ENCODE results near the gene SUGCT. TPM values are rescaled to one million over a fixed set of nuclear protein-coding genes. Genes with fewer than 3 reads are reported as not detected.
"Not testable (repeated sequence)": the region's sequence is repeated elsewhere in the genome, so short reads cannot be mapped to it uniquely, and the experiment has no call there.

Gene SUGCT
- polyA plus RNA-seq, 1 donor, result 2.2 TPM

DNA sequence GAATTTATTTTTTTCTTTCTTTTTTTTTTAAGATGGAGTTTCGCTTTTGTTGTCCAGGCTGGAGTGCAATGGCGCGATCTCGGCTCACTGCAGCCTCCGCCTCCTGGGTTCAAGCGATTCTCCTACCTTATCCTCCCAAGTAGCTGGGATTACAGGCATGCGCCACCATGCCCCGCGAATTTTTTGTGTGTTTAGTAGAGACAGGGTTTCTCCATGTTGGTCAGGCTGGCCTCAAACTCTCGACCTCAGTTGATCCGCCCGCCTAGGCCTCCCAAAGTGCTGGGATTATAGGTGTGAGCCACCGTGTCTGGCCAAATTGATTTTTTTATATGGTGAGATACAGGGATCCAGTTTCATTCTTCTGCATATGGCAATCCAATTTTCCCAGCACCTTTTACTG, 5.1 kb downstream of the SUGCT start:
- DNase-seq (ENCODE audit: low read depth), result not testable (repeated sequence)

DNA sequence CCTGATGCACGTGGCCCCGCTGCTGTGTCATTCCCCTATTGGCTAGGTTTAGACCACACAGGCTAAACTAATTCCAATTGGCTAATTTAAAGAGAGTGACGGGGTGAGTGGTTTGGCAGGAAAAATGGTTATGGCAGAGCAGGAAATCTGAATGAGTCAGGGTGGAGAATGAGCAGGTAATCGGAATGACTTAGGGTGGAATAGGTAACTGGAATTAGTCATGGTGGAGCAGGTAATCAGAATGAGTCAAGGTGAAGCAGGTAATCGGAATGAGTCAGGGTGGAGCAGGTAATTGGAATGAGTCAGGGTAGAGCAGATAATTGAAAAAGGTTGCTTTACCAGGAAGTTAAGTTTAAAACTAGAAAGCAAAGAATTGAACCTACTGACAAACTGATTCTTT, 7.1 kb downstream of the SUGCT start:
- DNase-seq (ENCODE audit: low read depth), result not testable (repeated sequence)

DNA sequence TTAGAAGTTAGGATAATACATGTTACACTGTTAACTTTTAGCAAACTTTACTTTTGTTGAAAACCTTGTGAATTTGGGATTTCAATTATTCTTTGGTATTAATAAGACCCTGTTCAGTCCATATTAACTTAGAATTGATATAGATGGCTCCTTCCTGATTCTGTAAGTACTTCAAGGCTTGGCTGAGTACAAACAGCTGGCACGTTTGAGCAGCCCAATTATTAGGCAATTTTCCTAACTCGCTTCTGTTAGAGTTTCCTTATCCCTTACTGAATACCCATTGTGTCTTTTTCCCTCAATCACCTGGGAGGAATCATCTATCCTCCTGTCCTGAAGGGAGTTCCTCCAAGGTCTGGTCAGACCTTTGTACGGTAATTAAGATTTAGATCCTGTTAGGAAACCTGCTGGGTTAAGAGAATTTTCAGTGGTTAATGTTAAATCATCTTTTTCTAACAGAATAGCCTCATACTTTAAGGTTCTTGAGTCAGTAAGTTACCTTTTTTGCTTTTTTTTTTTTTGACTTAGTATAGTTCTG, 10.9 kb downstream of the SUGCT start:
- DNase-seq (ENCODE audit: low read depth), result not testable (repeated sequence)

DNA sequence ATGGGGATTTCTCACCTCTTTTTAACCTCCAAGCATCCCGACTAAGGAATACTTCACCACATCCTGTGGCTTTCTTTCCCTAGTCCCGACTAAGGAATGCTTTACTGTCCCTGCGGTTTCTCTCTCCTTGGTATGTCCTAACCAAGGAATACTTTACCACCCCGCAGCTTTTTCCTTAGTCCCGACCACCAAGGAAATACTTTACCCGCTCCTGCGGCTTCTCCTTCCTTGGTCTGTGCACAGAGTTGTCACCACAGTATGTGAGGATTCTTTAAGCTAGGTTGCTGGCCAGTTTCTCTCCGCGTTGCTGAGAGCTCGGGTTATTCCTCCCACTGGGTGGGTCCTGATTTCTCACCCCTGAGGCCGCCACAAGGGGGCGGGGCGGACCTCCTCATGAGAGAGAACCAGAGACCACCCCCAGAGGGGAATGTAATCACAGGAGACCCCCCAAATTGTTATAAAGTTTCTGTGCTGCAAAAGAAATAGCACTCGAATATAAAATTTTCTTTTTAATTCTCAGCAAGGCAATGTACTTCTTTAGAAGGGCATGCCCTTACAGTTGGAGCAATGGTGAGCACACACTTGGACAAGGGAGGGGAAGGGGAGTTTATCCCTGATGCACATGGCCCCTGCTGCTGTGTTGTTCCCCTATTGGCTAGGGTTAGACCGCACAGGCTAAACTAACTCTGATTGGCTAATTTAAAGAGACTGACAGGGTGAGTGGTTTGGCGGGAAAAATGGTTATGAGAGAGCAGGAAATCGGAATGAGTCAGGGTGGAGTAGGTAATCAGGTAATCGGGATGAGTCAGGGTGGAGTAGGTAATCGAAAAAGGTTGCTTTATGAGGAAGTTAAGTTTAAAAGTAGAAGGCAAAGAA, 12.8 kb downstream of the SUGCT start:
- DNase-seq (ENCODE audit: low read depth), result no peak

DNA sequence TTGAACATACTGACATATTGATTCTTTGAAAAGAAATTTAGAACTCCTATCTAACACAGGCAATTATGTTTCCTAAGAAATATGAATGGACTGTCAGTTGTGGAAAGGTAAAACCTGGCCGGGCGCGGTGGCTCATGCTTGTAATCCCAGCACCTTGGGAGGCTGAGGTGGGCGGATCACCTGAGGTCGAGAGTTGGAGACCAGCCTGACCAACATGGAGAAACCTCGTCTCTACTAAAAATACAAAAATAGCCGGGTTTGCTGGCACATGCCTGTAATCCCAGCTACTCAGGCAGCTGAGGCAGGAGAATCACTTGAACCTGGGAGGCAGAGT, 13.4 kb downstream of the SUGCT start:
- not testable (repeated sequence) for DNase-seq (ENCODE audit: low read depth)

DNA sequence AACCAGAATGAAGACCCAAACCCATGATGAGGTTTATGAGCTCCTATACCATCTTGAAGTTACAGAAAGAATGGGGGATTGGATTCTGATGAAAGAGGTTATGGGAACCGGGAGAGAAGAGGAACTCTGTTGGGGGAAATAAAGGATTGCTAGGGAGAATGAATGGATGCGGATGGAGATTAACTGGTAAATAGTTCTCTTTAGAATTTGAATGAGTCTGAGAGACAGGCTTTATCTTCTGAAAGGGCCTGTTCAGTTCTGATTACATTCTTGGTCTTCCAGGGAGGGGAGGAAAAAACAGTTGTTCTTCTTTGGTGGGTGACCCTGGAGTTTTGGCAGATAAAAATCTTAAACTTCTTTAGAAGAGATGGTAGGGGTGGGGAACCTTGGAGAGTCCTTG, 13.9 kb downstream of the SUGCT start:
- no peak for DNase-seq (ENCODE audit: low read depth)

DNA sequence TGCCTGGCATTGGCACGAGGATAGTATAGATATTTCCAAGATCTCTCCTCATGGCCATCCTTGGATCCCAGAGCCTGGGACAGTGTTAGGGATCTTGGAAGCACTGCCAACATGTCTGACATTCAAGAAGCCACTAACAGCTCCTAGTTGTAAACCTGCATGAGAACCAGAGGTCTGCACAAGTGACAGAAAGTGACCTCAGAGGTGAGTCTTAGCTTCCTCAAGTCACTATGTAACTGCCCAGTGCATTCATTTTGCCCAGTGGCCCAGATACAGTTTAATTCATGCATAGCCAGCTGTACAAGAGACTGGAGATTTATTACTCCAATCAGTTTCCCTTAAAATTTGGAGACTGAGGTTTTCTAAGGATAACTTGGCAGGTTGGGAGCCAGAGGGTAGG, 16.7 kb downstream of the SUGCT start:
- DNase-seq (ENCODE audit: low read depth), result no peak

DNA sequence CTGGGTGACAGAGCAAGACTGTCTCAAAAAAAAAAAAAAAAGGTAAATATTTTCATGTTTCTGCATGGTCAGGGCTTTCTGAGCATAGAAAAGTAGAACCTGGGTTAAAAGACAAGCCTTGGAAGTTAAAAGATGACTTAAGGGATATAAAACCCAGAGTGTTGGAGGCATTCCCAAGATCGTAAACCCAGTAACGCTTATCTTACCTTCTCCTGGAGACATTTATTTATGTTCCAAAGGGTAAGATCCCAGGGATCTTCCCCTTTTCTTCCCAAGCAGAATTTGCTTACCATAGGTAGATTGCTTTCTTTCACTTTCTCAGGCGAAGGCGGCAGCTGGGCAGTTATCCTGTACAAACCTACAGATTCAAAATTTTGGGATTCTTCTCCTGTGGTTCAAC, 22.2 kb downstream of the SUGCT start:
- DNase-seq (ENCODE audit: low read depth), result no peak

DNA sequence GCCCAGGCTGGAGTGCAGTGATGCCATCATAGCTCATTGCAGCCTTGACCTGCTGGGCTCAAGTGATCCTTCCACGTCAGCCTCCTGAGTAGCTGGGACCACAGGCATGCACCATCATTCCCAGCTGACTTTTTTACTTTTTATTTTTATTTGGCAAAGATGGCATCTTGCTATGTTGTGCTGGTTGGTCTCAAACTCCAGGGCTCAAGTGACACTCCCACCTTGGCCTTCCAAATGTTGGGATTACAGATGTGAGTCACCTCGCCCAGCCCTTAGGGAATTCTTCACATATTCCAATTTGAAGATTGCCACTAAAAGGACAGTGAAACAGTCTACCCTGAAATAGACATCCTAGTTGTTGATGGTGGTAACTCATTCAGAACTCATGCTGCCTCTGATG, 27.7 kb downstream of the SUGCT start:
- no peak for DNase-seq (ENCODE audit: low read depth)

DNA sequence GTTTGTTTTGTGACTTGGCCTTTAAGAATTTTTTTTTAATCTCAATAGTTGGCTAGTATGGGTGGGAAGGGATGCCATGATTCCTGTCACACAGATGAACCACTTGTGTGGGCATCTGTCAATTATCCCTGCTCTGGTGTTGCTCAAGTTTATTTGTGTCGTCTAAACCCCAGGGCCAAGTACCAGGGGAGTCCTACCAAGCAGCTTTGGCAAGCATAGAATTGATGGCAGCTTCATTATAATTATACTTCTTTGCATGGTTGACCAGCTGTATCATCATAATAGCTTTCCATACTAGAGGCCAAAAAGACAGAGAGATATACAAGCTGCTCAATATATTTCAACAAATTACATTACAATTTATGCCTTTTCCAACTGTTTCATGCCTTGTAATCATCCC, 30.4 kb downstream of the SUGCT start:
- no peak for DNase-seq (ENCODE audit: low read depth)

DNA sequence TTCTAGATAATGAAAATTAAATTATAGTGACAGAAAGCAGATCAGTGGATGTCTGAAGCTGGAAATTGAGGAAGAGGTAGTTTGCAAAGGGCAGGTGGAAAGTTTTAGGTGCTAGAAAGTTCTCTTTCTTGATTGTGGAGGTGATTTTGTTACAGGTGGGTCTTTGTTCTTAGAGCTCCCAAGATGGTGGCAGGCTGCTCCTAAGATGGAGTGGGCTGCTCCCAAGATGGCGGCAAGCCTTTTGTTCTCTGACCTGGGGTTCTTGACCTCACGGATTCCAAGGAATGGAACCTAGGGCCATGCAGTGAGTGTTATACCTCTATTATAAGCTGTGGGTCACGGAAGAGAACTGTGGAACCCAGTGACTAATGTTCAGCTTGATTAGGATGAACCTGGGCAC, 32.5 kb downstream of the SUGCT start:
- DNase-seq (ENCODE audit: low read depth), result no peak

DNA sequence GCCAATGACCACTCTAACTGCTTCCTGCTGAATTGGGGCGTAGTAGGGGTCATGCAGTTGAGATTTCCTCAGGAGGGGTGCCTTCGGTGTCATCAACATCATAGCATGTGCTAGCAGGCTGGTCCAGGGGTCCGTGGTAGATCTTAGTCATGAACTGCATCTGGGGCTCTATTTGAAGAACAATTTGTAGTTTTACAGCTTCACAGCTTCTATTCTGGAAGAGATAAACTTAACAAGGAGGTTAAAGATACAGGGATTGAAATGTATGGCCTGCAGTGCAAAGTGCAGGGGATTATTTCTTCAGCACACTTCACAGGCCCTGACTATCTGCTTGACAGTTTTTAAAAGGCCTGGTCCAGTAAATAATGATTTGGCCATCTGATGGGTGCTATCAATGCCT, 33.5 kb downstream of the SUGCT start:
- not testable (repeated sequence) for DNase-seq (ENCODE audit: low read depth)

DNA sequence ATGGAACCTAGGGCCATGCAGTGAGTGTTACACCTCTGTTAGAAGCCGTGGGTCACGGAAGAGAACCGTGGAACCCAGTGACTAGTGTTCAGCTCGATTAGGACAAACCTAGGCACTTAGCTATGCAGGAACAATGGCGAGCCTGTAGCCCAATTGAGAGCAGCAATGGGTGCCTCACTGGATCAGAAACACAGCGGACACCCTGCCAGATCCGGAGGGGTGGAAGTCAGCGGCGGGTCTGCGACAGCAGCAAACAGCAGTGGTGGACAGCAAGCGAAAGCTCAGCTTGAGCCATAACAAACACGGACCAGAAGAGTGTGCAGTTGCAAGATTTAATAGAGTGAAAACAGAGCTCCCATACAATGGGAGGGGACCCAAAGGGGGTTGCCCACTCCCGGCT, 38.3 kb downstream of the SUGCT start:
- DNase-seq (ENCODE audit: low read depth), result not testable (repeated sequence)

DNA sequence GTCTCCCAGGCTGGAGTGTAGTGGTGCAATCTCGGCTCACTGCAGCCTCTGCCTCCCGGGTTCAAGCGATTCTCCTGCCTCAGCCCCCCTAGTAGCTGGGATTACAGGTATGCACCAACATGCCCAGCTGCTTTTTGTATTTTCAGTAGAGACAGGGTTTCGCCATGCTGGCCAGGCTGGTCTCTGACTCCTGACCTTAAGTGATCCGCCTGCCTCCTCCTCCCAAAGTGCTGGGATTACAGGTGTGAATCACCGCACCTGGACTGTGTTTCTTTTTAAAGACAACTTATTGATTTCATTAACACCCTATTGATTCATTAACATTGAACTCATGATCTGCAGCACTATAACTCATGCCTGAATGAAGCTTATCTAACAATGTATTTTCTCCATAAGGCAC, 40.5 kb downstream of the SUGCT start:
- not testable (repeated sequence) for DNase-seq (ENCODE audit: low read depth)

DNA sequence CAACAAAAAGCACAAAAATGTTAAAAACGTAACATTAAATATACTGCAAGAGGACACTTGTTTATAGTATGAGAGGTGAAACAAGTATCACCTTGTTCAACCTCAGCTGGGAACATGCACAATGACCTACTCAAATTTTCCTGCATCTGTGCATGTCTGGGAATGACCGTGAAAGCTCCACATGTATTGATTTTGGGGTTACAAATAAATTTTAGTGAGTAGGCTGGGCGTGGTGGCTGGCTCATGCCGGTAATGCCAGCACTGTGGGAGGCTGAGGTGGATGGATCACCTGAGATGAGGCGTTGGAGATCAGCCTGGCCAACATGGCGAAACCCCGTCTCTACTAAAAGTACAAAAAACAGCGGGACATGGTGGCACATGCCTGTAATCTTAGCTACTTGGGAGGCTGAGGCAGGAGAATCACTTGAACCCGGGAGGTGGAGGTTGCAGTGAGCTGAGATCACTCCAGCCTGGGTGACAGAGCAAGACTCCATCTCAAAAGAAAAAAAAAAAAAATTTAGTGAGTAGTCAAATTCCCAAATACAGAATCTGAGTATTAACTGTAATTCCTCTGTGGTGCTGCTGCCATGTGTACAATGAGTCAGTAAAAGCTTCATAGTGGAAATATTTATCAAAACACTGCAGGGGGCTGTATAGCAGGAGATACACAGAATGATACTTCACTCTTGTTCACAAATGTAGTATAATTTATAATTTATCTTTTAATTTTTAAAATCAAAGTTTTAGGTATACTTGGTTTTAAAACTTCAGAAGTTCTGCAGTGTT, 41.1 kb downstream of the SUGCT start:
- no peak for DNase-seq (ENCODE audit: low read depth)

DNA sequence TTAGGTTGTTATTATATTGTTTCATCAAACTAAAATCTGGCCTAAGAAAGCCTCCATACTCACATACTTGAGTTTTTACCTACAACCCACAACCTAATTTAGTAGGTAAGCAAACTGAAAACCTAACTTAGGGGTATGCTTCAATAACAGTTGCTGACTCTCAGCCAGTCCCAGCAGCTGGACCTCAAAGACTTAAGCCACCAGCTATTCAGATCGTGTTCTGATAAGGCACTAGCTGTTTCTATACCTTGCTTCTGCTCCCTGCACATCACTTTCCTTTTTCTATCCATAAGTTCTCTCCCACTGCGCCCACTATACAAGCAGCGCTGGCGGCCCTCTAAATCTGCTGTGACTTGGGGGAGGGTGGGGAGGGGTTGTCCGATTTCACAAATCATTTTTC, 42.3 kb downstream of the SUGCT start:
- DNase-seq (ENCODE audit: low read depth), result no peak

DNA sequence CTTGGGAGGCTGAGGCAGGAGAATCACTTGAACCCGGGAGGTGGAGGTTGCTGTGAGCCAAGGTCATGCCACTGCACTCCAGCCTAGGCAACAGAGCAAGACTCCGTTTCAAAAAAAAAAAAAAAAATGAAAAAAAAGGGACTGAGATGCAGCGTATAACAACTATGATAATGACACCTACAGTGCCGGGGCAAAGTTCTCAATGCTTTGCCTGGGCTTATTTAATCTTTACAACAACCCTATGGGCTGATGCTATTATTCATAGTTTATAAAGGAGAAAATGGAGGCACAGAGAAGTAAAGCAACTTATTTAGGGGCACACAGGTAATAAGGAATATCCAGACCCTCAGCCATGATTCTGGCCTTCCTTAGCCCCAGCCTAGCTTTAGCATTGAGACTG, 47.6 kb downstream of the SUGCT start:
- DNase-seq (ENCODE audit: low read depth), result no peak

DNA sequence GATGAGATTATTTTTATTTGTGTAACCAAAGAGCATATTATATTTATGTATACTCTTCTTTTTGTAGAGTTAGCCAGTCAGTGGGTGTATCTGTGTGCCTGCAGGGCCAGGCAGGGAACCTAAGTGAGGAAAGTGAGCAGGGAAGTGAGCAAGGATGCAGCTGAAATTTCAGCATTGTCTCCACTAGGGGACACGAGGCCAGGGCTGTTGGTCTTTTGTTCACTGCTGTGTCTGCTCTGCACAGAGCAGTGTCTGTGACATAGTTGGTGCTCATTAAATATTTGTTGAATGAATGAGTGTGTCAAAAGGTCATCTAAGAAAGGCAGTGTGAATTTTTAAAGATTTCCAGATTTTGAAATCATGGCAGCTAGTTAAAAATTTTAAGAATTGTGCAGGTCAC, 51.8 kb downstream of the SUGCT start:
- no peak for DNase-seq (ENCODE audit: low read depth)

DNA sequence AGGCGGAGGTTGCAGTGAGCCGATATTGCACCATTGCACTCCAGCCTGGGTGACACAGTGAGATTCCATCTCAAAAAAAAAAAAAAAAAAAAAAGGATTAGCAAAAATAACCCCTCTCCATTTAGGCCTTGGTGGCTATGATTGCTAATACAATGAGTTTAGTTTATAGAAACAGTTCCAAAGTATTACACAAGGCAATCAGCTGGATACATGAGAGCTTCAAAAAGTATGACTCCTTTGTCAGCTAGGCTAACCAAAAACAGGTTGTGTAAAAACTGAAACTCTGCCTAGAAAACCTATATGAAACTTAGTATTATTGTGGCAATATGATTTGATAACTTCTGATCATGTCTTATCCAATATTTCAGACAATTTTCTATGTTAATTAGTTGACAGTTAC, 57.2 kb downstream of the SUGCT start:
- DNase-seq (ENCODE audit: low read depth), result no peak

DNA sequence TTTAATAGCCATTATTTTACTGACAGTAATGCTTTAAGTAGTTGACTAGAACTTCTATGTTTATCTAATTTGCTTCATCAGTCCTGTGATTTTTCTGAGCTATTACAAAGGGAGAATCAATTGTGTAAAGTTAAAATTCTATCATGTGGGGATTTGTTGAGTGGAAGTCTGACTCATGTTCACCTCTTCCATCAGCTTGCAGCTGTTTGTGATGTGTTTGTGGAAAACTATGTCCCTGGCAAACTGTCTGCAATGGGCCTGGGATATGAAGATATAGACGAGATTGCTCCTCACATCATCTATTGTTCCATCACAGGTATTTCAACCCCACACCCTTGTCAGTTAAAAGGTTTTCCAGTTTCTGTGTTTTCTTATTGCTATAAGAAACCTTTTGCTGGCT, 59.9 kb downstream of the SUGCT start:
- peak; percentile 50 for DNase-seq (ENCODE audit: low read depth)

DNA sequence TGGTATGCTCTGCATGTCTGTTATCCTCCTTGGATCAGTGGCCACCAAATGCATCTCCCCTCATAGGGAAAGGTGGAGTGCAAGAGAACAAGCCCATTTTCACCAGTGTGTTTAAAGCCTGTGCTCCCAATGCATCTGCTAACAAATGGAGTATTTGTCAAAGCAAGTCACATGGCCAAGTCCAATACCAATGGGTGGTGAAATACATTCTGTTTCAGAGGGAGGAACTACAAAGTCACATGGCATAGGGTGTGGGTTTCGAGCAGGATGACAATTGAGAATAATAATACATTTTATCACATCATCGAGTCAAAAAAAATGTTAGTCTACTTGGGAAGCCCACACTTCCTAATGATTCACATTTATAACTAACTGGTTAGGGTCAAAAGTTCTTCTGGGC, 62.7 kb downstream of the SUGCT start:
- DNase-seq (ENCODE audit: low read depth), result no peak

DNA sequence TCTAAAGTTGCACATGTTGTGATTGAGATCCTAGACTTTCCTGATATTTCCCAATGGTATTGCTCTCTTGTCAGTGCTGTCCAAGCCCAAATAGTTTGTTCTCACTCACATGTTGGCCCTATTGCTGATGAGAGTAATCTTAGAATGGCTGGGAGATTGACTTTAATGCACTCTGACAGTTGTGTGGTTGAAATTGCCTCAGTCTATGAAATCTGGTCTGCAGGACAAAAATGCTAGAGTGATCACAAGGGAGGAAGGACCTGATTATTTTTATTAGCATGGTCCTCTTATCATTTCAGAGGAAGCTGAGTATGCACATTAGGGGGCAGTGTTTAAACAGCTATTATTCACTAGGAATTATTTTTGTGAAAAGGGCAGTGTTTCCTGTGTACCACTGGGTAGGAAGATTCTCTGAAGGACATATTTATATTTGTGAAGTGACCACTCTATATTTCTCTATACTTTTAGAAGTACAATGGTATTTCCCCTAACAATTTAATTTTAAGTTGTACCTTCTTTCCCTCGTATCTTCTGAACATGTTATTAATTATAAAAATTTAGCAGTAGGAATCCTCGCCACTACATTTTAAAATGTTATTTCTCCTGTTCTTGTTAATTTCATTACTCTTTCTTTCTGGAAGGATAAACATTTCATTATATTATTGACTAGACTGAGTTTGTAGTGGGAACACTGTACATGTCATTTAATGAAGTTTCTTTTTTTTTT, 64.4 kb downstream of the SUGCT start:
- DNase-seq (ENCODE audit: low read depth), result no peak

All from forelimb muscle (tissue), 1 donor.